Type B pancreatic cell (in vitro differentiated cells): Measurements from ENCODE around the gene TBCE. TPM values are rescaled to one million over a fixed set of nuclear protein-coding genes. Genes with fewer than 3 reads are reported as not detected.
"Not testable (repeated sequence)": the region's sequence is repeated elsewhere in the genome, so short reads cannot be mapped to it uniquely, and the experiment has no call there.

ENCODE experiments used
- DNase-seq: peaks from one replicate; pipeline ENCODE4 v3.0.0; 2021; ENCODE audit warnings: mixed read lengths; ENCODE audit not compliant: unreplicated experiment; ENCODE audit errors: extremely low spot score
- H3K27ac Mint-ChIP-seq: 2 replicates; pipeline ENCODE4 v1.8.0; 2021; ENCODE audit warnings: mild to moderate bottlenecking, mixed read lengths
- H3K27me3 Mint-ChIP-seq: 2 replicates; pipeline ENCODE4 v1.8.0; 2021; ENCODE audit warnings: mixed read lengths
- H3K36me3 Mint-ChIP-seq: 2 replicates; pipeline ENCODE4 v1.8.0; 2021; ENCODE audit warnings: mixed read lengths
- H3K4me1 Mint-ChIP-seq: one replicate; pipeline ENCODE4 v1.8.0; 2021; ENCODE audit warnings: mixed read lengths; ENCODE audit not compliant: unreplicated experiment
- H3K4me3 Mint-ChIP-seq: 2 replicates; pipeline ENCODE4 v1.8.0; 2021; ENCODE audit warnings: mild to moderate bottlenecking, mixed read lengths
- H3K9me3 Mint-ChIP-seq: 2 replicates; pipeline ENCODE4 v1.8.0; 2021; ENCODE audit warnings: mixed read lengths
- CTCF ChIP-seq: fragments of 200-600 bp; sonication (generic); conservative IDR thresholded peaks from 2 replicates; pipeline ENCODE4 v1.5.0; 2021; ENCODE audit warnings: antibody characterized with exemption, mild to moderate bottlenecking
- total RNA-seq: library from RNA; stranded (reverse); gene quantifications from 2 replicates; pipeline ENCODE4 v1.2.1, GENCODE V29; 2021; ENCODE audit warnings: low replicate concordance

Gene TBCE
- total RNA-seq, 1 donor from 2014 or later: 30.3 TPM

DNA sequence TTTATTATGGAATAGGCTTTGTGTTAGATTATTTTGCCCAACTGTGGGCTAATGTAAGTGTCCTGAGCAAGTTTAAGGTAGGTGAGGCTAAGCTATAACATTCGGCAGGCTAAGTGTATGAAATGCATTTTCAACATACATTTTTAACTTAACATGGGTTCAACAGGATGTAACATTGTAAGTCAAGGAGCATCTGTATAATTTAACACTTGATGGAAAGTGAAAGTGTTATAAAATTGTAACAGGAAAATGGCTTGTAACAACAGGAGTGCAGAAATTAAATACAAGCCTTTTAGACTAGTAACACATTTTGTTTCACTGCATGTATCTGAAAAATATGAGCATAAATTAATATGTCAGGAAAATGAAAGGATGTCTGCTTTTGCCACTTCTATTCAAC, 94.7 kb downstream of the TBCE start:
- Mint-ChIP-seq H3K36me3 (peaks cover 21% of the 10 kb centered on the region), H3K27ac (no peak overlapping the region), H3K4me1 (no peaks in the 10 kb centered on the region), H3K4me3 (no peak overlapping the region), H3K9me3 (no peaks in the 10 kb centered on the region), H3K27me3 (no peaks in the 10 kb centered on the region)
- TF ChIP-seq CTCF: no peak
- no peak for DNase-seq

GRCh38 chr1:235462832-235463231, 95.6 kb downstream of the TBCE start:
- H3K36me3 Mint-ChIP-seq: peaks cover 21% of the 10 kb centered on the region
- not testable (repeated sequence) for H3K4me1 Mint-ChIP-seq, H3K9me3 Mint-ChIP-seq, DNase-seq, H3K27me3 Mint-ChIP-seq, H3K27ac Mint-ChIP-seq, H3K4me3 Mint-ChIP-seq

DNA sequence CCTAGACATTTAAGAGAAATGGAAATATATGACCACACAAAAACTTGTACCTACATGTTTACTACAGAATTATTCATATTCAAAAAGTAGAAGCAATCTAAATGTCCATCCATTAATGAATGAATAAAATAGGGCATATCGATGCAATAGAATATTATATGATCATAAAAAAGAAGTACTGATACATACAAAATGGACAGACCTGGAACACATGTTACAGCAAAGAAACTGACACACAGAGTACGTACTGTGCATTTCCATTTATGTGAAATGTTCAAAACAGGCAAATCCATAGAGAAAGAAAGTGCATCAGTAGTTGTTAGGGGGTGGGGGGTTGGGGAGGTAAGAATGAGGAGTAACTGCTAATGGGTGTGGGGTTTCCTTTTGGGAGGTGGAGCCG, 97.8 kb downstream of the TBCE start:
- H3K36me3 Mint-ChIP-seq: peaks cover 25% of the 10 kb centered on the region
- no peak for TF ChIP-seq CTCF

GRCh38 chr1:235468004-235468403, 100.8 kb downstream of the TBCE start:
- Mint-ChIP-seq H3K4me3 (no peak overlapping the region), H3K27ac (no peak overlapping the region), H3K27me3 (no peaks in the 10 kb centered on the region), H3K4me1 (no peaks in the 10 kb centered on the region), H3K36me3 (peaks cover 22% of the 10 kb centered on the region), H3K9me3 (no peaks in the 10 kb centered on the region)
- no peak for TF ChIP-seq CTCF
- no peak for DNase-seq

More for the DNA sequence above, 97.8 kb downstream of the TBCE start:
- Mint-ChIP-seq H3K4me3 (no peak overlapping the region), H3K4me1 (no peaks in the 10 kb centered on the region), H3K27me3 (no peaks in the 10 kb centered on the region), H3K27ac (no peak overlapping the region), H3K9me3 (no peaks in the 10 kb centered on the region)
- no peak for DNase-seq

- no peak overlapping the region for H3K27ac Mint-ChIP-seq
- H3K27me3 Mint-ChIP-seq: no peaks in the 10 kb centered on the region
- DNase-seq: no peak
- TF ChIP-seq CTCF: peak; percentile 40
- H3K4me1 Mint-ChIP-seq: no peaks in the 10 kb centered on the region
- H3K36me3 Mint-ChIP-seq: peaks cover 22% of the 10 kb centered on the region
- H3K9me3 Mint-ChIP-seq: no peaks in the 10 kb centered on the region
- H3K4me3 Mint-ChIP-seq: no peak overlapping the region
Observed at GRCh38 chr1:235468970-235469369, 101.7 kb downstream of the TBCE start.

GRCh38 chr1:235469897-235470296, 102.7 kb downstream of the TBCE start:
- peaks cover 17% of the 10 kb centered on the region for H3K36me3 Mint-ChIP-seq
- H3K4me3 Mint-ChIP-seq, H3K9me3 Mint-ChIP-seq, H3K27me3 Mint-ChIP-seq, H3K27ac Mint-ChIP-seq, DNase-seq, H3K4me1 Mint-ChIP-seq: not testable (repeated sequence)
